DLD1 (cell line): ENCODE data around the gene LRRC4C.

Experiments
- in situ Hi-C: cut with HindIII; loops from 2 replicates; pipeline ENCODE4 v1.10.0; 2017; ENCODE audit warnings: low sequenced_read_pairs

LRRC4C gene

GRCh38 chr11:41333357-41333756 is 126.1 kb downstream of the LRRC4C start:
- in situ Hi-C loops: no loop called here

GRCh38 chr11:41328324-41328723 is 131.1 kb downstream of the LRRC4C start:
- in situ Hi-C loops: no loop called here

GRCh38 chr11:41323446-41323845 is 136.0 kb downstream of the LRRC4C start:
- in situ Hi-C loops: no loop called here

- in situ Hi-C loops: no loop called here
Measured at GRCh38 chr11:41320653-41321052, 138.8 kb downstream of the LRRC4C start.

GRCh38 chr11:41320238-41320637 is 139.2 kb downstream of the LRRC4C start:
- in situ Hi-C loops: no loop called here

GRCh38 chr11:41319434-41319833 is 140.0 kb downstream of the LRRC4C start:
- in situ Hi-C loops: no loop called here

GRCh38 chr11:41316751-41317150 is 142.7 kb downstream of the LRRC4C start:
- in situ Hi-C loops: no loop called here

GRCh38 chr11:41313226-41313625 is 146.2 kb downstream of the LRRC4C start:
- in situ Hi-C loops: no loop called here

- in situ Hi-C loops: no loop called here
Measured at GRCh38 chr11:41309716-41310115, 149.7 kb downstream of the LRRC4C start.

GRCh38 chr11:41309111-41309522 is 150.3 kb downstream of the LRRC4C start:
- in situ Hi-C loops: no loop called here

- in situ Hi-C loops: no loop called here
Measured at GRCh38 chr11:41308286-41308685, 151.2 kb downstream of the LRRC4C start.

GRCh38 chr11:41307296-41308080 is 152.0 kb downstream of the LRRC4C start:
- in situ Hi-C loops: no loop called here

- in situ Hi-C loops: no loop called here
Measured at GRCh38 chr11:41306431-41306830, 153.0 kb downstream of the LRRC4C start.

- in situ Hi-C loops: no loop called here
Measured at GRCh38 chr11:41301023-41301422, 158.4 kb downstream of the LRRC4C start.

GRCh38 chr11:41289408-41289807 is 170.0 kb downstream of the LRRC4C start:
- in situ Hi-C loops: no loop called here

- in situ Hi-C loops: no loop called here
Measured at GRCh38 chr11:41286751-41287150, 172.7 kb downstream of the LRRC4C start.

GRCh38 chr11:41284354-41284753 is 175.1 kb downstream of the LRRC4C start:
- in situ Hi-C loops: no loop called here

GRCh38 chr11:41283191-41283930 is 176.1 kb downstream of the LRRC4C start:
- in situ Hi-C loops: no loop called here

GRCh38 chr11:41282395-41282794 is 177.1 kb downstream of the LRRC4C start:
- in situ Hi-C loops: no loop called here

- in situ Hi-C loops: no loop called here
Measured at GRCh38 chr11:41281131-41281742, 178.2 kb downstream of the LRRC4C start.

GRCh38 chr11:41274831-41275230 is 184.6 kb downstream of the LRRC4C start:
- in situ Hi-C loops: no loop called here

- in situ Hi-C loops: no loop called here
Measured at GRCh38 chr11:41273908-41274307, 185.5 kb downstream of the LRRC4C start.
